Neural progenitor cell (in vitro differentiated cells): ENCODE results near the gene EXOC7. TPM values are rescaled to one million over a fixed set of nuclear protein-coding genes. Genes with fewer than 3 reads are reported as not detected.
A peak's percentile ranks its signal among the peaks of the same experiment; 100 is the strongest.

ENCODE experiments used
- DNase-seq: peaks from one replicate; pipeline ENCODE4 v3.0.0-alpha.2; 2016; ENCODE audit warnings: low spot score
- H2AFZ ChIP-seq: fragments of 200-600 bp; sonication (generic); replicated peaks from 2 replicates; pipeline ENCODE4 v1.6.1; 2016; ENCODE audit warnings: antibody characterized with exemption
- H3F3A ChIP-seq: fragments of 200-600 bp; sonication (generic); 2 replicates; pipeline ENCODE4 v1.6.1; 2016; ENCODE audit warnings: antibody characterized with exemption, low read depth
- H3K27ac ChIP-seq: fragments of 200-600 bp; sonication (generic); 2 replicates; pipeline ENCODE4 v1.5.1; 2016; ENCODE audit warnings: mild to moderate bottlenecking
- H3K27me3 ChIP-seq: fragments of 200-600 bp; sonication (generic); 2 replicates; pipeline ENCODE4 v1.6.1; 2016; ENCODE audit warnings: mild to moderate bottlenecking, moderate library complexity
- H3K36me3 ChIP-seq: fragments of 200-600 bp; sonication (generic); 2 replicates; pipeline ENCODE4 v1.5.1; 2016
- H3K4me1 ChIP-seq: fragments of 200-600 bp; sonication (generic); 2 replicates; pipeline ENCODE4 v1.6.1; 2016; ENCODE audit warnings: mixed run types
- H3K4me2 ChIP-seq: fragments of 200-600 bp; sonication (generic); 2 replicates; pipeline ENCODE4 v1.6.1; 2016
- H3K4me3 ChIP-seq: fragments of 200-600 bp; sonication (generic); 2 replicates; pipeline ENCODE4 v1.5.1; 2016
- H3K79me2 ChIP-seq: fragments of 200-600 bp; sonication (generic); 2 replicates; pipeline ENCODE4 v1.6.1; 2016; ENCODE audit warnings: low read depth
- H3K9ac ChIP-seq: fragments of 200-600 bp; sonication (generic); 2 replicates; pipeline ENCODE4 v1.6.1; 2016
- H3K9me3 ChIP-seq: fragments of 200-600 bp; sonication (generic); 2 replicates; pipeline ENCODE4 v1.5.1; 2016; ENCODE audit warnings: low read depth
- H4K20me1 ChIP-seq: fragments of 200-600 bp; sonication (generic); 2 replicates; pipeline ENCODE4 v1.6.1; 2016; ENCODE audit warnings: low read depth
- H3K27ac Mint-ChIP-seq: 3 replicates; pipeline ENCODE4 v1.8.0; 2021; ENCODE audit warnings: mixed read lengths
- H3K27me3 Mint-ChIP-seq: 2 replicates; pipeline ENCODE4 v1.8.0; 2022; ENCODE audit warnings: low read depth, mild to moderate bottlenecking, inconsistent platforms, moderate library complexity, mixed read lengths; ENCODE audit not compliant: insufficient read depth
- H3K36me3 Mint-ChIP-seq: 3 replicates; pipeline ENCODE4 v1.8.0; 2021; ENCODE audit warnings: mixed read lengths
- H3K4me1 Mint-ChIP-seq: 3 replicates; pipeline ENCODE4 v1.8.0; 2021; ENCODE audit warnings: mixed read lengths
- H3K4me3 Mint-ChIP-seq: 3 replicates; pipeline ENCODE4 v1.8.0; 2021; ENCODE audit warnings: mild to moderate bottlenecking, moderate library complexity, mixed read lengths
- H3K9me3 Mint-ChIP-seq: 3 replicates; pipeline ENCODE4 v1.8.0; 2020; ENCODE audit warnings: mixed read lengths
- CTCF ChIP-seq: fragments of 200-600 bp; sonication (generic); IDR thresholded peaks from 2 replicates; pipeline ENCODE4 v1.5.1; 2017; ENCODE audit warnings: antibody characterized with exemption, mild to moderate bottlenecking
- EZH2 ChIP-seq: fragments of 200-600 bp; sonication (generic); IDR thresholded peaks from 2 replicates; pipeline ENCODE4 v1.6.1; 2017; ENCODE audit warnings: antibody characterized with exemption, mild to moderate bottlenecking, moderate library complexity
- EZH2phosphoT487 ChIP-seq: fragments of 200-600 bp; sonication (generic); IDR thresholded peaks from 2 replicates; pipeline ENCODE4 v1.6.1; 2017; ENCODE audit warnings: antibody characterized with exemption
- total RNA-seq: library from RNA; depleted of rRNA; stranded (reverse); fragments of >200 nt; gene quantifications from 2 replicates; pipeline ENCODE4 v1.2.3, GENCODE V29; 2015; ENCODE audit warnings: low replicate concordance

EXOC7 gene
- total RNA-seq, 1 donor from 2014 or later = 64.3 TPM

GRCh38 chr17:76111956-76112355 lies 8.4 kb upstream of the EXOC7 start:
- H3K9me3 ChIP-seq = no peaks in the 10 kb centered on the region
- Mint-ChIP-seq H3K4me1 (no peaks in the 10 kb centered on the region), H3K9me3 (no peaks in the 10 kb centered on the region), H3K27ac (no peak overlapping the region), H3K36me3 (no peaks in the 10 kb centered on the region), H3K4me3 (no peak overlapping the region), H3K27me3 (peaks cover 6% of the 10 kb centered on the region)
- no peak for DNase-seq
- no peaks in the 10 kb centered on the region for H3K36me3 ChIP-seq
- no peaks in the 10 kb centered on the region for H4K20me1 ChIP-seq
- no peak overlapping the region for H3K4me3 ChIP-seq
- no peak overlapping the region for H3K27ac ChIP-seq
- H2AFZ ChIP-seq = no peak overlapping the region
- H3K4me1 ChIP-seq = no peaks in the 10 kb centered on the region
- H3F3A ChIP-seq = no peaks in the 10 kb centered on the region
- TF ChIP-seq EZH2phosphoT487 (no peak), CTCF (no peak)
- no peaks in the 10 kb centered on the region for H3K79me2 ChIP-seq
- H3K9ac ChIP-seq = no peak overlapping the region
- H3K4me2 ChIP-seq = no peak overlapping the region
- no peaks in the 10 kb centered on the region for H3K27me3 ChIP-seq

- no peak overlapping the region for H3K4me3 ChIP-seq
- H3K27ac ChIP-seq = no peak overlapping the region
- H3K27me3 ChIP-seq = no peaks in the 10 kb centered on the region
- peak; percentile 19 for DNase-seq
- H3K36me3 ChIP-seq = no peaks in the 10 kb centered on the region
- no peak overlapping the region for H2AFZ ChIP-seq
- H3K4me2 ChIP-seq = no peak overlapping the region
- H3K9ac ChIP-seq = no peak overlapping the region
- H4K20me1 ChIP-seq = no peaks in the 10 kb centered on the region
- no peak overlapping the region for H3K4me3 Mint-ChIP-seq
- H3K9me3 ChIP-seq = no peaks in the 10 kb centered on the region
- peaks cover 10% of the 10 kb centered on the region for H3K27me3 Mint-ChIP-seq
- peaks cover 25% of the 10 kb centered on the region for H3F3A ChIP-seq
- no peaks in the 10 kb centered on the region for H3K36me3 Mint-ChIP-seq
- no peak overlapping the region for H3K27ac Mint-ChIP-seq
- TF ChIP-seq EZH2phosphoT487 (no peak), CTCF (peak; percentile 40), EZH2 (no peak)
- no peaks in the 10 kb centered on the region for H3K9me3 Mint-ChIP-seq
- H3K4me1 Mint-ChIP-seq = peaks cover 24% of the 10 kb centered on the region
- H3K4me1 ChIP-seq = peaks cover 11% of the 10 kb centered on the region
- peaks cover 10% of the 10 kb centered on the region for H3K79me2 ChIP-seq
Observed at GRCh38 chr17:76107509-76107908, 3.9 kb upstream of the EXOC7 start.

- H3K4me1 ChIP-seq = peaks cover 12% of the 10 kb centered on the region
- TF ChIP-seq CTCF (no peak), EZH2 (no peak), EZH2phosphoT487 (no peak)
- no peaks in the 10 kb centered on the region for H4K20me1 ChIP-seq
- no peak overlapping the region for H3K4me3 ChIP-seq
- Mint-ChIP-seq H3K36me3 (peaks cover 4% of the 10 kb centered on the region), H3K4me1 (peaks cover 24% of the 10 kb centered on the region), H3K27ac (no peak overlapping the region), H3K9me3 (no peaks in the 10 kb centered on the region), H3K27me3 (peaks cover 10% of the 10 kb centered on the region), H3K4me3 (no peak overlapping the region)
- H3K36me3 ChIP-seq = no peaks in the 10 kb centered on the region
- no peak overlapping the region for H3K27ac ChIP-seq
- no peak overlapping the region for H3K9ac ChIP-seq
- no peak overlapping the region for H3K4me2 ChIP-seq
- no peaks in the 10 kb centered on the region for H3K9me3 ChIP-seq
- peaks cover 18% of the 10 kb centered on the region for H3K79me2 ChIP-seq
- peak overlapping the region; percentile 48 for H2AFZ ChIP-seq
- no peak for DNase-seq
- H3K27me3 ChIP-seq = no peaks in the 10 kb centered on the region
- peaks cover 25% of the 10 kb centered on the region for H3F3A ChIP-seq
Observed at GRCh38 chr17:76106703-76107102, 3.1 kb upstream of the EXOC7 start.

- H3K9me3 ChIP-seq = no peaks in the 10 kb centered on the region
- peaks cover 6% of the 10 kb centered on the region for H3K36me3 ChIP-seq
- Mint-ChIP-seq H3K27ac (no peak overlapping the region), H3K9me3 (no peaks in the 10 kb centered on the region), H3K4me3 (peak overlapping the region; percentile 71), H3K4me1 (peaks cover 24% of the 10 kb centered on the region), H3K36me3 (peaks cover 12% of the 10 kb centered on the region), H3K27me3 (peaks cover 8% of the 10 kb centered on the region)
- H3K4me1 ChIP-seq = peaks cover 12% of the 10 kb centered on the region
- no peak overlapping the region for H3K4me3 ChIP-seq
- no peak overlapping the region for H2AFZ ChIP-seq
- TF ChIP-seq CTCF (no peak), EZH2 (no peak), EZH2phosphoT487 (no peak)
- peaks cover 25% of the 10 kb centered on the region for H3F3A ChIP-seq
- H3K79me2 ChIP-seq = peaks cover 19% of the 10 kb centered on the region
- no peaks in the 10 kb centered on the region for H4K20me1 ChIP-seq
- no peak overlapping the region for H3K9ac ChIP-seq
- no peak for DNase-seq
- no peak overlapping the region for H3K4me2 ChIP-seq
- no peak overlapping the region for H3K27ac ChIP-seq
- no peaks in the 10 kb centered on the region for H3K27me3 ChIP-seq
Observed at GRCh38 chr17:76104896-76105231, 1.3 kb upstream of the EXOC7 start.
